Thymus (tissue), 11 donors: ENCODE results near the gene CTSF. TPM values are rescaled to one million over a fixed set of nuclear protein-coding genes. Genes with fewer than 3 reads are reported as not detected.
"Not testable (repeated sequence)": the region's sequence is repeated elsewhere in the genome, so short reads cannot be mapped to it uniquely, and the experiment has no call there.

Experiments
- DNase-seq, 9 donors: peaks; one replicate each; pipeline ENCODE4 v3.0.0-alpha.2; 2013; ENCODE audit warnings: low spot score in 9 of 9, low read depth in 6 of 9, missing footprints in 1 of 9
- H3K27ac ChIP-seq, 2 donors: one replicate each; pipeline ENCODE4 v1.5.1; 2013; ENCODE audit warnings: control low read depth in 1 of 2, low read depth in 1 of 2, low read length in 1 of 2, mild to moderate bottlenecking in 1 of 2, moderate library complexity in 1 of 2
- H3K27me3 ChIP-seq, 2 donors: one replicate each; pipeline ENCODE4 v1.5.1; 2013; ENCODE audit warnings: low read length in 1 of 2; ENCODE audit not compliant: control insufficient read depth in 2 of 2, insufficient read depth in 1 of 2
- H3K36me3 ChIP-seq, 2 donors: one replicate each; pipeline ENCODE4 v1.5.1; 2013; ENCODE audit warnings: low read length in 1 of 2, mild to moderate bottlenecking in 1 of 2, moderate library complexity in 1 of 2; ENCODE audit not compliant: control insufficient read depth in 2 of 2, insufficient read depth in 2 of 2
- H3K4me1 ChIP-seq, 2 donors: one replicate each; pipeline ENCODE4 v1.5.1; 2013; ENCODE audit warnings: low read length in 2 of 2; ENCODE audit not compliant: control insufficient read depth in 2 of 2, insufficient read depth in 2 of 2
- H3K4me3 ChIP-seq, 2 donors: one replicate each; pipeline ENCODE4 v1.5.1; 2013; ENCODE audit warnings: low read length in 2 of 2, control low read depth in 1 of 2, mild to moderate bottlenecking in 1 of 2
- H3K9me3 ChIP-seq, 2 donors: one replicate each; pipeline ENCODE4 v1.5.1; 2013; ENCODE audit warnings: low read length in 1 of 2, mild to moderate bottlenecking in 1 of 2; ENCODE audit not compliant: control insufficient read depth in 2 of 2, insufficient read depth in 1 of 2
- WGBS: extraction: QIAGEN DNeasy Blood & Tissue Kit; methylation state at CpG from one replicate; pipeline ENCODE4 v1.1.7; 2013; 5-methylcytosine and 5-hydroxymethylcytosine counted together
- polyA plus RNA-seq: library from polyadenylated mRNA; stranded (reverse); fragments of 200-250 nt; gene quantifications from one replicate; pipeline ENCODE4 v1.2.3, GENCODE V29; 2013
- total RNA-seq: library from RNA; stranded (reverse); fragments of 120-200 nt; gene quantifications from one replicate; pipeline ENCODE4 v1.2.4, GENCODE V29; 2013
- donor health status: healthy.

The CTSF gene
- total and polyA plus RNA-seq, 2 donors: 4.7 to 17.6 TPM

DNA sequence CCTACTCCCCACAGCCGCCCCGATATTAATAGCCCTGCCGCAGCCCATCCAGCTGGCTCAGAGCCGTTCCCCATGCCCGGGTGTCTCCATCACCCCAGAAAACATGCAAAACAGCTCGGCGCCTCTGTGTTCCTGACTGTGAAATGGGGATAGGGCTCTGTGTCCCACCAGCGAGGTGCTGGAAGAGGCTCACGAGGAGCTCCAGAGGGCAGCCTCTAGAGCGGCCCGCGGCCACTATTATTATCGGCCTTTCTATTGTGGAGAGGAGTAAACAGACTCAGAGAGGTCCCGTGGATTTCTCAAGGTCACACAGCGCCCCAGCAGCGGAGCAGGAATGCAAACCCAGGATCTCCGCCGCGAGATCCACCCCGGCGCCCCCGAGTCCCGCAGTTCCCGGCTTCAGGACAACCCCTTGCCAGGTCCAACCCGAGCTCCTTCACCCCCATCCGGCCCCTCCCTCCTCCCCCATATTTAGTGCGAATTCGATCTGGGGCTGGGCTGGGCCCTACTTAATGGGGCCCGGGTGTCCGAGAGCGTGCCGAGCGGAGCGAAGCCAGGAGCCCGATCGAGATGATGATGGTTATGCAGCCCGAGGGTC, 21.9 kb downstream of the CTSF start, which contains the start of gene ACTN3:
ACTN3 (plus strand) TSS at position 536 of the 598 bp plus-strand sequence; CDS start at position 571, 35 bp downstream.
- peaks cover 12 to 57% of the 10 kb centered on the region in 2 donors for H3K27me3 ChIP-seq
- 15% methylated on average over 37 of the region's 37 CpGs for WGBS
- peaks cover 0 to 6% of the 10 kb centered on the region in 2 donors for H3K9me3 ChIP-seq
- peaks cover 14 to 15% of the 10 kb centered on the region in 2 donors for H3K36me3 ChIP-seq
- H3K4me3 ChIP-seq: peak within 1 kb of the TSS; percentile 72 to 78
- DNase-seq: no peak
- H3K27ac ChIP-seq: peak within 1 kb of the TSS in 1 of 2 donors; percentile 78
- peaks cover 15 to 31% of the 10 kb centered on the region in 2 donors for H3K4me1 ChIP-seq

DNA sequence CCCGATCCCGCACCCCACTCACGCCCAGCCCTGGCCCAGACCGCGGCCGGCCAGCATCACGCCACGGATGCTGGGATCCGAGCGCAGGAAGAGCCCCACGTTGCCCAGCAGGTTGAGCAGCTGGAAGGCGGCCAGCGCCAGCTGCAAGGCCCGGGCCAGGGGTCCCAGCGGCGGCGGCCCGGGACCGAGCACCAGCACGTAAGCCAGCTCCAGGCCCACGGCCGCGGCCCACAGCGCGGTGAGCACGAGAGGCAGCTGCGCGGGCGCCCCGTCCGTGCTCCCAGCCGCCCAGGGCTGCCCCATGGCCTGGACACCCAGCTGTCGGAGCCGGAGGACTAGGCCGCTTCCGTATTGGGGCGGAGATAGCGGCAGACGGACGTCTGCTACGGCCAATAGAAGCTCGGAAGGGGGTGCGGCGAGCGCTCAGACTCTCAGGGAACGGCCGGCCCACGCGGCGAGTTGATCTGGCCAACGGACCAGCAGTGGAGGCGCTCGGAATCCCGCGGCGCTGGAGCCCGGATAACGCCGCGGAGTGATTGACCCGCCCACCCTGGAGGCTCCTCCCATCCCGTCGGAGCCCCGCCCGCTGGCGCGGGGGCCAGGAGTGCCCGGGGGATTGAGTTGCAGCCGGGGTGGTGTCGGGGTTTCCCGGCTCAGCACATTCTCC, 22.6 kb downstream of the CTSF start, which contains the start of gene ZDHHC24:
ZDHHC24 (minus strand) TSS at position 348 of the 667 bp plus-strand sequence; CDS start at position 303, 45 bp downstream.
- H3K4me1 ChIP-seq: peaks cover 15 to 31% of the 10 kb centered on the region in 2 donors
- peak within 1 kb of the TSS in 1 of 2 donors; percentile 78 for H3K27ac ChIP-seq
- H3K36me3 ChIP-seq: peaks cover 14 to 18% of the 10 kb centered on the region in 2 donors
- DNase-seq: peak; percentile 34 to 86 (median 62)
- H3K27me3 ChIP-seq: peaks cover 12 to 50% of the 10 kb centered on the region in 2 donors
- H3K9me3 ChIP-seq: peaks cover 0 to 6% of the 10 kb centered on the region in 2 donors
- peak within 1 kb of the TSS; percentile 72 to 78 for H3K4me3 ChIP-seq
- under 1% methylated on average over 71 of the region's 71 CpGs for WGBS

DNA sequence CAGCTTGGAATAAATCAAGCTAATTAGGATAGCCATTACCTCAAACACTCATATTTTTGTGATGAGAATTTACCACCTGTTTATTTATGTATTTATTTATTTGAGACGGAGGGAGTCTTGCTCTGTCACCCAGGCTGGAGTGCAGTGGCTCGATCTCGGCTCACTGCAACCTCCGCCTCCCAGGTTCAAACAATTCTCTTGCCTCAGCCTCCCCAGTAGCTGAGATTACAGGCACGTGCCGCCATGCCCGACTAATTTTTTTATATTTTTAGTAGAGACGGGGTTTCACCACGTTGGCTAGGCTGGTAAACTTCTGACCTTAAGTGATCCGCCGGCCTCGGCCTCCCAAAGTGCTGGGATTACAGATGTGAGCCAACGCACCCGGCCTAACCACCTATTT, 23.5 kb downstream of the CTSF start:
- H3K27ac ChIP-seq, H3K9me3 ChIP-seq, DNase-seq: not testable (repeated sequence)
- Histone ChIP-seq H3K27me3 (peaks cover 12 to 41% of the 10 kb centered on the region in 2 donors), H3K36me3 (peaks cover 16 to 21% of the 10 kb centered on the region in 2 donors), H3K4me1 (peaks cover 15 to 31% of the 10 kb centered on the region in 2 donors), H3K4me3 (peak overlapping the region; percentile 72 to 78)
- WGBS: 90% methylated on average over 14 of the region's 14 CpGs

DNA sequence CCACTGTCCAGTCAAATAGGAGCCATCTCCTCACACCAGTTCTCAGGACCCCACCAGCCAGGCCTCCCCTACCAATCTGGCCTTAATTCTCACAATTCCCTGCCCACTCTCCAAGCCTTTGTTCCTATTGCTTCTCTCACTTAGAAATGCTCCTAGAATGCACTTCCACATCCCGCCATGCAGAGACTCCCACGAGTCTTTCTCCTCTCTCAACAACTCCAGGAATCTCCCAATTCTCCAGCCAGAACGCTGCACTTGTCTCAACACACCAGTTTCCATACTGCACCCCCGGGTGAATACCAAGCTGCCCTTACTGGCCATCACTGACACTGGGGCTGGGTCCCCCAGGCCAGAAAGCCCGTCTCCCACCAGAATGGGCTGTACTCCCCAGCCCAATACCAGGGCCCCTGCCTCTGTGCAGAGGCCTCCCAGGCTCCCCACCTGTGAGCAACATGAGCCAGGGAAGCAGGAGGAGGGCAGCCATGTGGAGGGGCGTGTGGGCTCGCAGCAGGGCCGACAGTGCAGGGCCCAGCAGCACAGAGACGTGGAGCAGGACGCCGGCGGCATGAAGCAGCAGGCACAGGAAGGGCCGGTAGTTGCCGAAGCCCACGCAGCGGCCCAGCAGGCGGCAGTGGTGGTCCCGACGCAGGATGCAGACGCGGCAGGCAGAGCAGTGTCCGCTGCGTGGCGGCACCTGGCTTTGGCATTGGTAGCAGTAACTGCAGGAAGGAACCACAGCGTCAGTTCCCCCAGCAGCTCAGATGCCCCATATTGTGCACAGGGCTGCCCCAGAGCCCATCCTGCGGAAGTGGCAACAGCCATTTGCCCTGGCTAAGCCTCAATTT, 24.9 kb downstream of the CTSF start:
- peak overlapping the region; percentile 25 to 64 for H3K27ac ChIP-seq
- WGBS: 20% methylated on average over 26 of the region's 26 CpGs
- DNase-seq: peak; percentile 23 to 80 (median 50)
- peaks cover 15 to 31% of the 10 kb centered on the region in 2 donors for H3K4me1 ChIP-seq
- H3K36me3 ChIP-seq: peaks cover 24 to 34% of the 10 kb centered on the region in 2 donors
- H3K27me3 ChIP-seq: peaks cover 12 to 27% of the 10 kb centered on the region in 2 donors
- peaks cover 0 to 6% of the 10 kb centered on the region in 2 donors for H3K9me3 ChIP-seq
- H3K4me3 ChIP-seq: peak overlapping the region; percentile 9 to 23

DNA sequence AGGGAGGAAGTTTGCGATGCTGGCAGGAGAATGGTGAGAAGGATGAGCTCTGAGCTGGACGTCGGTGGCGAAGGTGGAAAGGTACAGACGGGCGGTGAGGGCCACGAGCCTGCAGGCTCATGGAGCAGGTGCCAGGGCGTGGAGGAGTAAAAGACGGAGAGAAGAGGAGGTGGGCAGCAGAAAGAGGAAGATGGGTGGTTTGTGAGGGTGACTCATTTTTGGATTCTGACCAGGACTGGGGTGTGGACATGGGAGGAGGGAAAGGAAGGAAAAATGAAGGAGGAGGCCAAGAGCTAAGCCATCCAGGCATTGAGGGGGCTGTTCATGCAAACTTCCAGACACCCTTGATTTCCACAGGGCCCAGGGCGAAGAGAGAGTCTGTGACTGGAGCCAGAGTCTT, 26.0 kb downstream of the CTSF start:
- 96% methylated on average over 10 of the region's 10 CpGs for whole genome bisulfite sequencing
- no peak overlapping the region for H3K27ac ChIP-seq

DNA sequence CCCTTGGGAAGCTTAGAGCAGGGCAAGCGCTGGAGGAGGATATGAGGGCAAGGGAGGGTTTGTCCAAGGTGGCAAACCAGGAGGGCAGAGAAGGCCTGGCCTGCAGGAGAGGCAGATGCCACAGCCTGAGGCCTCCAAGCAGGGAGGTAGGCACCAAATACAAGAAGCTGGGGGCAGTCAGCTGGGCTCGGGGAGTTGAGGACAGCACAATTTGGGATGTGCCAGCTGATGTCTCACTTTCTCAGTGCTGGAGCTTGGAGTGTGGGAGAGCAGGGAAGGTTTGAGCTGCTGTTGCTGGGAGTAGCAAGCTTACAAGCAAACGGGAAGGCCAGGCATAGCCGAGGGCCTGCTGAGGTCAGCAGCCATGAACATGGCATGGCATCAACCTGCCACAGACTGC, 26.5 kb downstream of the CTSF start:
- Histone ChIP-seq H3K4me1 (peaks cover 15 to 31% of the 10 kb centered on the region in 2 donors), H3K4me3 (no peak overlapping the region), H3K27me3 (peaks cover 7 to 11% of the 10 kb centered on the region in 2 donors), H3K36me3 (peaks cover 25 to 40% of the 10 kb centered on the region in 2 donors), H3K9me3 (peaks cover 0 to 6% of the 10 kb centered on the region in 2 donors), H3K27ac (no peak overlapping the region)
- no peak for DNase-seq
- 95% methylated on average over 4 of the region's 4 CpGs for WGBS

More for the DNA sequence above, 26.0 kb downstream of the CTSF start:
- no peak for DNase-seq
- Histone ChIP-seq H3K4me3 (no peak overlapping the region), H3K9me3 (peaks cover 0 to 6% of the 10 kb centered on the region in 2 donors), H3K4me1 (peaks cover 15 to 31% of the 10 kb centered on the region in 2 donors), H3K36me3 (peaks cover 24 to 36% of the 10 kb centered on the region in 2 donors), H3K27me3 (peaks cover 10 to 15% of the 10 kb centered on the region in 2 donors)

DNA sequence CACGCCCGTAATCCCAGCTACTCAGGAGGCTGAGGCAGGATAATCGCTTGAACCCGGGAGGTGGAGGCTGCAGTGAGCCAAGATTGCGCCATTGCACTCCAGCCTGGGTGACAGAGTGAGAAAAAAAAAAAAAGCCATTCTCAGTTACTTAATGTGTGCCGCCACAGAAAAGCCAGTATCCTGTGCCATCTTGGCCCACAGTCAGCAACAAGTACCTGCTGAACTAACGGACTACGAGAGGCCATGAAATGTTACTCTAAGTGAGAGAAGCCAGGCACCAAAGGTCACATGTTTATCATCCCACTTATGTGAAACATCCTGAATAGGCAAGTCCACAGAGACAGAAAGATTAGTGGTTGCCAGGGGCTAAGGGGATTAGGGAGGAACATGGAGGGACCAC, 27.8 kb downstream of the CTSF start:
- Histone ChIP-seq H3K4me1 (peaks cover 11 to 23% of the 10 kb centered on the region in 2 donors), H3K36me3 (peaks cover 30 to 48% of the 10 kb centered on the region in 2 donors)
- not testable (repeated sequence) for H3K27me3 ChIP-seq, H3K4me3 ChIP-seq, DNase-seq, H3K9me3 ChIP-seq, H3K27ac ChIP-seq
- 93% methylated on average over 8 of the region's 8 CpGs for WGBS

DNA sequence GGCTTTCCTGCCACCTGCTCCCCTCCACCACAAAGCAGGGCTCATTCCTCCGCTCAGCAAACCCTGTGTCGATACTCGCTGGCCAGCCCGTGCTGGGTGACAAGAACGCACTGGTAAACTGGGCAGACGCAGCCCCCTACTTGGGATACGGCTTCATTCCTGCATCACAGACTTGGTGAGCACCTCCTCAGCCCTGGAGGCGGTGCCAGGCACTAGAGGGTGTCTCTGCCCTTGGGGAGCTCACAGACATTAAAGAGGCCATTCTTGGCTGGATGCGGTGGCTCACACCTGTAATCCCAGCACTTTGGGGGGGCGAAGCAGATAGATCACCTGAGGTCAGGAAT, 28.6 kb downstream of the CTSF start:
- H3K36me3 ChIP-seq: peaks cover 34 to 48% of the 10 kb centered on the region in 2 donors
- no peak overlapping the region for H3K27ac ChIP-seq
- no peak overlapping the region for H3K4me3 ChIP-seq
- H3K9me3 ChIP-seq: no peaks in the 10 kb centered on the region
- H3K27me3 ChIP-seq: no peaks in the 10 kb centered on the region
- no peak for DNase-seq
- 91% methylated on average over 10 of the region's 10 CpGs for WGBS
- peaks cover 11 to 16% of the 10 kb centered on the region in 2 donors for H3K4me1 ChIP-seq
